ENCODE measurements around the gene SLC25A12. TPM values are rescaled to one million over a fixed set of nuclear protein-coding genes. Genes with fewer than 3 reads are reported as not detected.

Gene SLC25A12
- total and polyA plus RNA-seq, 5 donors from 2014 or later, result 11.3 to 19.9 (median 12.4) TPM

DNA sequence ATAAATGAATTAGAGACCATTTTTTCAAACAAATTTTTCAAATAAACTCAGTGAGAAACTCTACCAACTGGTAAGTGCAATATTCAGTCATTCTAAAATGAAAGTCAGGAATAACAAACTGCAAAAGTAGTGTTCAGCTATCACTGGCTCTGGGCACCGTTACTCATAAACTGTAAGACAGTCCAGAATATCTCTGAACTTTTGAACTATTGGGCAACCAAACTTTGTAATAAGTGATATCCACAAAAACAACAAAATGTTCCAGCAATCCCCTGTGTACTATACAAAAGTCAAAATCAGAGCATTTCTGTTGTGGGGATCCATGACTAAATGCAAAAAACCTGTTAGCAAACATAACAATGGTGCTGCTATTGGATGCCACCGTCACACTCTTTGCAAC lies 56.3 kb downstream of the SLC25A12 start:
- no peaks in the 10 kb centered on the region for H3K27me3 Mint-ChIP-seq
- Histone ChIP-seq H3K27me3 (ENCODE audit: control insufficient read depth, insufficient read depth, low read length) (no peaks in the 10 kb centered on the region), H3K36me3 (ENCODE audit: control insufficient read depth, insufficient read depth, low read length) (peaks cover 74% of the 10 kb centered on the region), H3K4me1 (ENCODE audit: control insufficient read depth, insufficient read depth, low read length, poor library complexity, severe bottlenecking) (no peaks in the 10 kb centered on the region), H3K9me3 (ENCODE audit: control insufficient read depth in 2 of 2, low read length in 2 of 2) (no peaks in the 10 kb centered on the region), H3K4me3 (ENCODE audit: low read depth, low read length) (no peak overlapping the region), H3K27ac (ENCODE audit: insufficient read depth, low read length, poor library complexity, severe bottlenecking) (no peak overlapping the region)
- ATAC-seq (ENCODE audit: low read depth in 2 of 2) (no peak), DNase-seq (no peak)
- H3K9me3 Mint-ChIP-seq, result no peaks in the 10 kb centered on the region
- H3K27ac Mint-ChIP-seq, result no peak overlapping the region
- no peak overlapping the region for H3K4me3 Mint-ChIP-seq
- peaks cover 0 to 5% (median 3%) of the 10 kb centered on the region in 4 donors for H3K4me1 Mint-ChIP-seq
- peaks cover 66% of the 10 kb centered on the region for H3K36me3 Mint-ChIP-seq

DNA sequence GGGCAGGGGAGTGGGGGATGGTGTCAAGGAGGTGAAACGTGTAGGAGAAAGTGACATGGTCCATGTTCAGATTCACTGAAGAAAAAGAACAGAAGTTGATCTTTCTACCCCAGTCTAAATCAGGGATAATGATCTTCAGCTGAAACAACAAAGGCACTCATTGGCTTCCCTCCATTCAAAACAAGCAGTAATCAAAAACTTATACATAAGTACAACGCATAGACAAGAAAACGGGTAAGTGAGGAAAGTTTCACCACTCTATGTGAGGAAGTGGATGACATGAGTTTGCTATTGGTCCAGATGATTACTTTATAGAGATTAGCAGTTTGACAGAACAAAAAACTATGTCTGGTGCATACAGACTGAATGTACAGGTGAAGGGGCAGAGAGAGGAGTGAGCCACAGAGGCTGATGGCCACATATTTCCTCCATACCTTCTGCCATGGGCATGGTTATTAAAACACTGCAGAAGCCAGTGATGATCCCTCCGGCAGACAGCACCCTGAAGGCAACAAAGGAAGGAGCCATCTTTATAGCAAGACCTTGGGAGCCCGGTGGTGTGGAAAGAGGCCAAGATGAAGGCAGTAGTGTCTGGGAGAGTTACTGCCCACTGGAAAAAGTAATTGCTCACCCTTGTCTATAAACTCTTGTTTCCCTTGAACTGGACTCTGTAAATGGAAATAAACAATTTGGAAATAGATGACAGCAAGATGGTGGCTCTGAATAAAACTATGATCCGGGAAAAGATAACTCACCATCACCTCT lies 57.7 kb downstream of the SLC25A12 start:
- peaks cover 0 to 5% (median 3%) of the 10 kb centered on the region in 4 donors for H3K4me1 Mint-ChIP-seq
- Histone ChIP-seq H3K4me1 (ENCODE audit: control insufficient read depth, insufficient read depth, low read length, poor library complexity, severe bottlenecking) (no peaks in the 10 kb centered on the region), H3K27ac (ENCODE audit: insufficient read depth, low read length, poor library complexity, severe bottlenecking) (no peak overlapping the region), H3K4me3 (ENCODE audit: low read depth, low read length) (no peak overlapping the region), H3K36me3 (ENCODE audit: control insufficient read depth, insufficient read depth, low read length) (peaks cover 75% of the 10 kb centered on the region), H3K9me3 (ENCODE audit: control insufficient read depth in 2 of 2, low read length in 2 of 2) (no peaks in the 10 kb centered on the region), H3K27me3 (ENCODE audit: control insufficient read depth, insufficient read depth, low read length) (no peaks in the 10 kb centered on the region)
- H3K27ac Mint-ChIP-seq, result peak overlapping the region in 1 of 3 donors; percentile 8
- no peaks in the 10 kb centered on the region for H3K27me3 Mint-ChIP-seq
- H3K9me3 Mint-ChIP-seq, result peaks cover 0 to 2% (median 0%) of the 10 kb centered on the region in 7 donors
- H3K36me3 Mint-ChIP-seq, result peaks cover 73% of the 10 kb centered on the region
- no peak overlapping the region for H3K4me3 Mint-ChIP-seq
- no peak for ATAC-seq (ENCODE audit: low read depth in 2 of 2)
- no peak for DNase-seq

DNA sequence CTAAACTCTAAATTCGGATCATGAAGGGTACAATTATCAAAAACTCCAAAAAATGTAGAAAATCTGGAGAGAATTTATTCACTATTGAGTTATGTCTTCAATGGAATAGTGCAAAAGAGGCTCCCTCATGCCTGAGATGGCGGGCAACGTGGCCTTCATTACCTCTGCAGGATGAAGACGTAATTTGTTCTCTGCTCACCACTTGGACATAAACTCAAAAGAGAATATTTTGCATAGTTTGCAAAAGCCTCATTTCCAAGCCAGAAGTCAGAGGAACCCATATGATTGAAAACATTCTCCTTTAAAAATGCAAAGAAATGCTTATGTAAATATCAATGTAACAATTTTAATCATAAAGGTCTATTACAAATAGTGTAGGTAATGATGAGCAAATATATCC lies 58.7 kb downstream of the SLC25A12 start:
- no peaks in the 10 kb centered on the region for H3K27me3 ChIP-seq (ENCODE audit: control insufficient read depth, insufficient read depth, low read length)
- H3K27ac Mint-ChIP-seq, result no peak overlapping the region
- H3K4me1 Mint-ChIP-seq, result peaks cover 0 to 2% (median 1%) of the 10 kb centered on the region in 4 donors
- no peaks in the 10 kb centered on the region for H3K4me1 ChIP-seq (ENCODE audit: control insufficient read depth, insufficient read depth, low read length, poor library complexity, severe bottlenecking)
- H3K9me3 ChIP-seq (ENCODE audit: control insufficient read depth in 2 of 2, low read length in 2 of 2), result no peaks in the 10 kb centered on the region
- peaks cover 80% of the 10 kb centered on the region for H3K36me3 ChIP-seq (ENCODE audit: control insufficient read depth, insufficient read depth, low read length)
- no peak overlapping the region for H3K27ac ChIP-seq (ENCODE audit: insufficient read depth, low read length, poor library complexity, severe bottlenecking)
- no peak overlapping the region for H3K4me3 ChIP-seq (ENCODE audit: low read depth, low read length)
- DNase-seq (no peak), ATAC-seq (ENCODE audit: low read depth in 2 of 2) (no peak)
- H3K27me3 Mint-ChIP-seq, result no peaks in the 10 kb centered on the region
- peaks cover 72% of the 10 kb centered on the region for H3K36me3 Mint-ChIP-seq
- H3K4me3 Mint-ChIP-seq, result no peak overlapping the region
- peaks cover 0 to 2% (median 1%) of the 10 kb centered on the region in 7 donors for H3K9me3 Mint-ChIP-seq

GRCh38 chr2:171834286-171834685 lies 59.8 kb downstream of the SLC25A12 start:
- Histone ChIP-seq H3K4me1 (ENCODE audit: control insufficient read depth, insufficient read depth, low read length, poor library complexity, severe bottlenecking) (no peaks in the 10 kb centered on the region), H3K9me3 (ENCODE audit: control insufficient read depth in 2 of 2, low read length in 2 of 2) (no peaks in the 10 kb centered on the region), H3K27ac (ENCODE audit: insufficient read depth, low read length, poor library complexity, severe bottlenecking) (no peak overlapping the region), H3K27me3 (ENCODE audit: control insufficient read depth, insufficient read depth, low read length) (no peaks in the 10 kb centered on the region), H3K36me3 (ENCODE audit: control insufficient read depth, insufficient read depth, low read length) (peaks cover 81% of the 10 kb centered on the region), H3K4me3 (ENCODE audit: low read depth, low read length) (no peak overlapping the region)
- no peak for ATAC-seq (ENCODE audit: low read depth in 2 of 2)
- Mint-ChIP-seq H3K4me3 (no peak overlapping the region), H3K27ac (no peak overlapping the region), H3K36me3 (peaks cover 76% of the 10 kb centered on the region), H3K9me3 (peaks cover 0 to 2% (median 1%) of the 10 kb centered on the region in 7 donors), H3K4me1 (peaks cover 0 to 2% (median 0%) of the 10 kb centered on the region in 4 donors), H3K27me3 (no peaks in the 10 kb centered on the region)
- DNase-seq, result no peak

- Mint-ChIP-seq H3K4me1 (peaks cover 0 to 2% (median 0%) of the 10 kb centered on the region in 4 donors), H3K27me3 (no peaks in the 10 kb centered on the region), H3K27ac (no peak overlapping the region), H3K4me3 (no peak overlapping the region), H3K36me3 (peaks cover 78% of the 10 kb centered on the region), H3K9me3 (peaks cover 0 to 2% (median 1%) of the 10 kb centered on the region in 7 donors)
- Histone ChIP-seq H3K4me3 (ENCODE audit: low read depth, low read length) (no peak overlapping the region), H3K27ac (ENCODE audit: insufficient read depth, low read length, poor library complexity, severe bottlenecking) (no peak overlapping the region), H3K9me3 (ENCODE audit: control insufficient read depth in 2 of 2, low read length in 2 of 2) (no peaks in the 10 kb centered on the region), H3K36me3 (ENCODE audit: control insufficient read depth, insufficient read depth, low read length) (peaks cover 73% of the 10 kb centered on the region), H3K4me1 (ENCODE audit: control insufficient read depth, insufficient read depth, low read length, poor library complexity, severe bottlenecking) (no peaks in the 10 kb centered on the region), H3K27me3 (ENCODE audit: control insufficient read depth, insufficient read depth, low read length) (no peaks in the 10 kb centered on the region)
- ATAC-seq (ENCODE audit: low read depth in 2 of 2) (no peak), DNase-seq (no peak)
Observed at GRCh38 chr2:171832489-171832888, 61.6 kb downstream of the SLC25A12 start.

DNA sequence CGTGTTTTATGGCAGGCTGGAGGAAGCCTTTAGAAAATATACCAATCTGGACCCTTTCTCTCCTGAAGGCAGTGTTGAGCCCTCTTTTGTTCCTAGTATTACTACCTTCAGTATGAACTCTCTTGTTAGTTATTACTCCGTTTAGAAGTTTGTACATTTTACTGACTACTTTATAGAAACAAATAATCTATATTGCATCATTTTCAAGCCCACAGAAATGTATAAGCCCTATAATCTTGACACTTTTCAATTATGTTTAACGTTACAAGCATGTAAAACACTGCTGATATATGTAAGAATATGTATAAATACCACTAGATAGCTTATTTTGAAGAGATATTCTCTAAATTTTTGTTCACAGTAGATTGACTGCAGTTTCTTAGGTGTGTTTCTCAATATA lies 64.0 kb downstream of the SLC25A12 start:
- Mint-ChIP-seq H3K36me3 (peaks cover 70% of the 10 kb centered on the region), H3K4me3 (no peak overlapping the region), H3K9me3 (peaks cover 0 to 2% (median 1%) of the 10 kb centered on the region in 7 donors), H3K27ac (no peak overlapping the region), H3K4me1 (no peaks in the 10 kb centered on the region), H3K27me3 (no peaks in the 10 kb centered on the region)
- DNase-seq (no peak), ATAC-seq (ENCODE audit: low read depth in 2 of 2) (no peak)
- Histone ChIP-seq H3K4me1 (ENCODE audit: control insufficient read depth, insufficient read depth, low read length, poor library complexity, severe bottlenecking) (no peaks in the 10 kb centered on the region), H3K9me3 (ENCODE audit: control insufficient read depth in 2 of 2, low read length in 2 of 2) (no peaks in the 10 kb centered on the region), H3K4me3 (ENCODE audit: low read depth, low read length) (no peak overlapping the region), H3K27ac (ENCODE audit: insufficient read depth, low read length, poor library complexity, severe bottlenecking) (no peak overlapping the region), H3K27me3 (ENCODE audit: control insufficient read depth, insufficient read depth, low read length) (no peaks in the 10 kb centered on the region), H3K36me3 (ENCODE audit: control insufficient read depth, insufficient read depth, low read length) (peaks cover 66% of the 10 kb centered on the region)

- Histone ChIP-seq H3K9me3 (ENCODE audit: control insufficient read depth in 2 of 2, low read length in 2 of 2) (no peaks in the 10 kb centered on the region), H3K4me3 (ENCODE audit: low read depth, low read length) (no peak overlapping the region), H3K27ac (ENCODE audit: insufficient read depth, low read length, poor library complexity, severe bottlenecking) (no peak overlapping the region), H3K27me3 (ENCODE audit: control insufficient read depth, insufficient read depth, low read length) (no peaks in the 10 kb centered on the region), H3K36me3 (ENCODE audit: control insufficient read depth, insufficient read depth, low read length) (peaks cover 14% of the 10 kb centered on the region), H3K4me1 (ENCODE audit: control insufficient read depth, insufficient read depth, low read length, poor library complexity, severe bottlenecking) (no peaks in the 10 kb centered on the region)
- Mint-ChIP-seq H3K4me3 (no peak overlapping the region), H3K4me1 (no peaks in the 10 kb centered on the region), H3K27me3 (no peaks in the 10 kb centered on the region), H3K27ac (no peak overlapping the region), H3K36me3 (peaks cover 32% of the 10 kb centered on the region), H3K9me3 (no peaks in the 10 kb centered on the region)
- ATAC-seq (ENCODE audit: low read depth in 2 of 2) (no peak), DNase-seq (no peak)
Observed at GRCh38 chr2:171824086-171824485, 70.0 kb downstream of the SLC25A12 start.

Measured in CD4-positive, CD25-positive, alpha-beta regulatory T cell (primary cell).